Panc1 (cell line): ENCODE measurements around the gene GPR42.

Experiments used
- CTCF ChIP-seq: fragments of 450-650 bp; IDR thresholded peaks from 2 replicates; pipeline ENCODE4 v1.5.1; 2017; ENCODE audit warnings: mild to moderate bottlenecking
- POLR2AphosphoS5 ChIP-seq: IDR thresholded peaks from 2 replicates; pipeline ENCODE4 v1.6.1; 2012; ENCODE audit warnings: mild to moderate bottlenecking, low read depth, low read length, moderate library complexity
- TF ChIP-seq, protein P1 (sequence below), 2 experiments: IDR thresholded peaks; 2 replicates each; pipeline ENCODE4 v1.6.1; 2011 to 2012; ENCODE audit warnings: low read depth in 2 of 2, control low read depth in 1 of 2, low read length in 1 of 2, mild to moderate bottlenecking in 1 of 2, moderate library complexity in 1 of 2; ENCODE audit not compliant: insufficient read depth in 1 of 2

- TF ChIP-seq CTCF, result no peak
- TF ChIP-seq POLR2AphosphoS5, result no peak
- TF ChIP-seq, protein P1, sequence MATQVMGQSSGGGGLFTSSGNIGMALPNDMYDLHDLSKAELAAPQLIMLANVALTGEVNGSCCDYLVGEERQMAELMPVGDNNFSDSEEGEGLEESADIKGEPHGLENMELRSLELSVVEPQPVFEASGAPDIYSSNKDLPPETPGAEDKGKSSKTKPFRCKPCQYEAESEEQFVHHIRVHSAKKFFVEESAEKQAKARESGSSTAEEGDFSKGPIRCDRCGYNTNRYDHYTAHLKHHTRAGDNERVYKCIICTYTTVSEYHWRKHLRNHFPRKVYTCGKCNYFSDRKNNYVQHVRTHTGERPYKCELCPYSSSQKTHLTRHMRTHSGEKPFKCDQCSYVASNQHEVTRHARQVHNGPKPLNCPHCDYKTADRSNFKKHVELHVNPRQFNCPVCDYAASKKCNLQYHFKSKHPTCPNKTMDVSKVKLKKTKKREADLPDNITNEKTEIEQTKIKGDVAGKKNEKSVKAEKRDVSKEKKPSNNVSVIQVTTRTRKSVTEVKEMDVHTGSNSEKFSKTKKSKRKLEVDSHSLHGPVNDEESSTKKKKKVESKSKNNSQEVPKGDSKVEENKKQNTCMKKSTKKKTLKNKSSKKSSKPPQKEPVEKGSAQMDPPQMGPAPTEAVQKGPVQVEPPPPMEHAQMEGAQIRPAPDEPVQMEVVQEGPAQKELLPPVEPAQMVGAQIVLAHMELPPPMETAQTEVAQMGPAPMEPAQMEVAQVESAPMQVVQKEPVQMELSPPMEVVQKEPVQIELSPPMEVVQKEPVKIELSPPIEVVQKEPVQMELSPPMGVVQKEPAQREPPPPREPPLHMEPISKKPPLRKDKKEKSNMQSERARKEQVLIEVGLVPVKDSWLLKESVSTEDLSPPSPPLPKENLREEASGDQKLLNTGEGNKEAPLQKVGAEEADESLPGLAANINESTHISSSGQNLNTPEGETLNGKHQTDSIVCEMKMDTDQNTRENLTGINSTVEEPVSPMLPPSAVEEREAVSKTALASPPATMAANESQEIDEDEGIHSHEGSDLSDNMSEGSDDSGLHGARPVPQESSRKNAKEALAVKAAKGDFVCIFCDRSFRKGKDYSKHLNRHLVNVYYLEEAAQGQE (IDR thresholded peaks at IDR 0.05; ENCODE audit: insufficient read depth in 1 of 2, low read depth in 2 of 2, low read length in 1 of 2), result no peak
Observed at GRCh38 chr19:35341565-35342225, 29.2 kb upstream of the GPR42 start.
